ENCODE results near the gene TPSD1.
"Not testable (repeated sequence)": the region's sequence is repeated elsewhere in the genome, so short reads cannot be mapped to it uniquely, and the experiment has no call there.

- TF ChIP-seq, protein P1, sequence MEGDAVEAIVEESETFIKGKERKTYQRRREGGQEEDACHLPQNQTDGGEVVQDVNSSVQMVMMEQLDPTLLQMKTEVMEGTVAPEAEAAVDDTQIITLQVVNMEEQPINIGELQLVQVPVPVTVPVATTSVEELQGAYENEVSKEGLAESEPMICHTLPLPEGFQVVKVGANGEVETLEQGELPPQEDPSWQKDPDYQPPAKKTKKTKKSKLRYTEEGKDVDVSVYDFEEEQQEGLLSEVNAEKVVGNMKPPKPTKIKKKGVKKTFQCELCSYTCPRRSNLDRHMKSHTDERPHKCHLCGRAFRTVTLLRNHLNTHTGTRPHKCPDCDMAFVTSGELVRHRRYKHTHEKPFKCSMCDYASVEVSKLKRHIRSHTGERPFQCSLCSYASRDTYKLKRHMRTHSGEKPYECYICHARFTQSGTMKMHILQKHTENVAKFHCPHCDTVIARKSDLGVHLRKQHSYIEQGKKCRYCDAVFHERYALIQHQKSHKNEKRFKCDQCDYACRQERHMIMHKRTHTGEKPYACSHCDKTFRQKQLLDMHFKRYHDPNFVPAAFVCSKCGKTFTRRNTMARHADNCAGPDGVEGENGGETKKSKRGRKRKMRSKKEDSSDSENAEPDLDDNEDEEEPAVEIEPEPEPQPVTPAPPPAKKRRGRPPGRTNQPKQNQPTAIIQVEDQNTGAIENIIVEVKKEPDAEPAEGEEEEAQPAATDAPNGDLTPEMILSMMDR (IDR thresholded peaks at IDR 0.05; ENCODE audit: insufficient read depth, low read length): not testable (repeated sequence)
- TF ChIP-seq, protein P2, sequence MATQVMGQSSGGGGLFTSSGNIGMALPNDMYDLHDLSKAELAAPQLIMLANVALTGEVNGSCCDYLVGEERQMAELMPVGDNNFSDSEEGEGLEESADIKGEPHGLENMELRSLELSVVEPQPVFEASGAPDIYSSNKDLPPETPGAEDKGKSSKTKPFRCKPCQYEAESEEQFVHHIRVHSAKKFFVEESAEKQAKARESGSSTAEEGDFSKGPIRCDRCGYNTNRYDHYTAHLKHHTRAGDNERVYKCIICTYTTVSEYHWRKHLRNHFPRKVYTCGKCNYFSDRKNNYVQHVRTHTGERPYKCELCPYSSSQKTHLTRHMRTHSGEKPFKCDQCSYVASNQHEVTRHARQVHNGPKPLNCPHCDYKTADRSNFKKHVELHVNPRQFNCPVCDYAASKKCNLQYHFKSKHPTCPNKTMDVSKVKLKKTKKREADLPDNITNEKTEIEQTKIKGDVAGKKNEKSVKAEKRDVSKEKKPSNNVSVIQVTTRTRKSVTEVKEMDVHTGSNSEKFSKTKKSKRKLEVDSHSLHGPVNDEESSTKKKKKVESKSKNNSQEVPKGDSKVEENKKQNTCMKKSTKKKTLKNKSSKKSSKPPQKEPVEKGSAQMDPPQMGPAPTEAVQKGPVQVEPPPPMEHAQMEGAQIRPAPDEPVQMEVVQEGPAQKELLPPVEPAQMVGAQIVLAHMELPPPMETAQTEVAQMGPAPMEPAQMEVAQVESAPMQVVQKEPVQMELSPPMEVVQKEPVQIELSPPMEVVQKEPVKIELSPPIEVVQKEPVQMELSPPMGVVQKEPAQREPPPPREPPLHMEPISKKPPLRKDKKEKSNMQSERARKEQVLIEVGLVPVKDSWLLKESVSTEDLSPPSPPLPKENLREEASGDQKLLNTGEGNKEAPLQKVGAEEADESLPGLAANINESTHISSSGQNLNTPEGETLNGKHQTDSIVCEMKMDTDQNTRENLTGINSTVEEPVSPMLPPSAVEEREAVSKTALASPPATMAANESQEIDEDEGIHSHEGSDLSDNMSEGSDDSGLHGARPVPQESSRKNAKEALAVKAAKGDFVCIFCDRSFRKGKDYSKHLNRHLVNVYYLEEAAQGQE (IDR thresholded peaks at IDR 0.05; ENCODE audit: insufficient replicate concordance, low read depth): not testable (repeated sequence)
- not testable (repeated sequence) for TF ChIP-seq POLR2AphosphoS5 (IDR thresholded peaks at IDR 0.05; ENCODE audit: low read depth); GABPA (IDR thresholded peaks at IDR 0.05; ENCODE audit: low read depth); SPI1 (IDR thresholded peaks at IDR 0.05; ENCODE audit: borderline replicate concordance, low read depth)
Observed at GRCh38 chr16:1238909-1239308, 17.0 kb upstream of the TPSD1 start.
